ENCODE data around the gene ADD2.
"Not testable (repeated sequence)": the region's sequence is repeated elsewhere in the genome, so short reads cannot be mapped to it uniquely, and the experiment has no call there.

Gene ADD2

GRCh38 chr2:70747284-70747683, 20.7 kb downstream of the ADD2 start:
- no peak for DNase-seq

GRCh38 chr2:70746094-70746974, 21.7 kb downstream of the ADD2 start:
- no peak for DNase-seq

GRCh38 chr2:70745276-70745825, 22.6 kb downstream of the ADD2 start:
- DNase-seq: no peak

- no peak for DNase-seq
These were observed 23.6 kb downstream of the ADD2 start for GRCh38 chr2:70744397-70744796.

- no peak for DNase-seq
These were observed 24.3 kb downstream of the ADD2 start for GRCh38 chr2:70743677-70744076.

GRCh38 chr2:70743068-70743467, 24.9 kb downstream of the ADD2 start:
- DNase-seq: no peak

GRCh38 chr2:70739492-70739891, 28.5 kb downstream of the ADD2 start:
- DNase-seq: not testable (repeated sequence)

GRCh38 chr2:70738159-70738558, 29.8 kb downstream of the ADD2 start:
- DNase-seq: no peak

GRCh38 chr2:70735071-70735470, 32.9 kb downstream of the ADD2 start:
- DNase-seq: no peak

GRCh38 chr2:70733646-70734180, 34.3 kb downstream of the ADD2 start:
- DNase-seq: no peak

- no peak for DNase-seq
These were observed 35.0 kb downstream of the ADD2 start for GRCh38 chr2:70732766-70733645.

- no peak for DNase-seq
These were observed 37.3 kb downstream of the ADD2 start for GRCh38 chr2:70730730-70731129.

GRCh38 chr2:70729647-70730046, 38.4 kb downstream of the ADD2 start:
- no peak for DNase-seq

- DNase-seq: no peak
These were observed 39.9 kb downstream of the ADD2 start for GRCh38 chr2:70728128-70728527.

- DNase-seq: no peak
These were observed 40.9 kb downstream of the ADD2 start for GRCh38 chr2:70726947-70727725.

GRCh38 chr2:70725505-70725904, 42.5 kb downstream of the ADD2 start:
- DNase-seq: no peak

GRCh38 chr2:70724366-70724765, 43.6 kb downstream of the ADD2 start:
- no peak for DNase-seq

- no peak for DNase-seq
These were observed 44.6 kb downstream of the ADD2 start for GRCh38 chr2:70723286-70723885.

- DNase-seq: no peak
These were observed 47.9 kb downstream of the ADD2 start for GRCh38 chr2:70720124-70720523.

- no peak for DNase-seq
These were observed 48.8 kb downstream of the ADD2 start for GRCh38 chr2:70719231-70719630.

GRCh38 chr2:70718736-70719135, 49.3 kb downstream of the ADD2 start:
- DNase-seq: no peak

- no peak for DNase-seq
These were observed 49.8 kb downstream of the ADD2 start for GRCh38 chr2:70718241-70718640.
